Activated T-cell treated with anti-CD3 and anti-CD28 coated beads, Interleukin-2, amount 50 U/mL, for 72 hours (primary cell): ENCODE data around the gene TMEM183A. TPM values are rescaled to one million over a fixed set of nuclear protein-coding genes. Genes with fewer than 3 reads are reported as not detected.
"Not testable (repeated sequence)": the region's sequence is repeated elsewhere in the genome, so short reads cannot be mapped to it uniquely, and the experiment has no call there.

Source experiments
- ATAC-seq, 2 donors: fragments of 150-1000 bp; cut with Tn5 transposase; replicated peaks in 1 of 2; 2 replicates each; pipeline ENCODE4 v1.10.0; 2021; ENCODE audit warnings: moderate library complexity in 2 of 2, mild to moderate bottlenecking in 1 of 2
- DNase-seq, 2 donors: peaks; one replicate each; pipeline ENCODE4 v3.0.0; 2021 to 2022; ENCODE audit warnings: mixed read lengths in 1 of 2
- H3K27ac Mint-ChIP-seq: one replicate; pipeline ENCODE4 v1.8.0; 2022; ENCODE audit warnings: mild to moderate bottlenecking, moderate library complexity, mixed read lengths
- H3K27me3 Mint-ChIP-seq: one replicate; pipeline ENCODE4 v1.8.0; 2022; ENCODE audit warnings: low read depth, mixed read lengths
- H3K36me3 Mint-ChIP-seq, 2 donors: one replicate each; pipeline ENCODE4 v1.8.0; 2022; ENCODE audit warnings: mixed read lengths in 2 of 2, mild to moderate bottlenecking in 1 of 2; ENCODE audit not compliant: insufficient read depth in 2 of 2
- H3K4me1 Mint-ChIP-seq: one replicate; pipeline ENCODE4 v1.8.0; 2022; ENCODE audit warnings: low read depth, mixed read lengths
- H3K4me3 Mint-ChIP-seq, 2 donors: one replicate each; pipeline ENCODE4 v1.8.0; 2022; ENCODE audit warnings: mild to moderate bottlenecking in 2 of 2, mixed read lengths in 2 of 2, moderate library complexity in 2 of 2
- H3K9me3 Mint-ChIP-seq, 2 donors: one replicate each; pipeline ENCODE4 v1.8.0; 2022; ENCODE audit warnings: mixed read lengths in 2 of 2
- total RNA-seq, 2 donors: library from RNA; stranded (reverse); gene quantifications; one replicate each; pipeline ENCODE4 v1.2.3, GENCODE V29; 2022

Gene TMEM183A
- total RNA-seq, 2 donors from 2014 or later = 63.8 to 80.7 TPM

- H3K27me3 Mint-ChIP-seq = no peaks in the 10 kb centered on the region
These were observed 38.3 kb upstream of the TMEM183A start for GRCh38 chr1:202968895-202969295.

GRCh38 chr1:202972046-202972445 is 35.1 kb upstream of the TMEM183A start:
- no peaks in the 10 kb centered on the region for H3K36me3 Mint-ChIP-seq
- H3K27me3 Mint-ChIP-seq = peaks cover 8% of the 10 kb centered on the region
- no peak for DNase-seq
- H3K9me3 Mint-ChIP-seq = no peaks in the 10 kb centered on the region
- no peak for ATAC-seq
- H3K4me1 Mint-ChIP-seq = peaks cover 19% of the 10 kb centered on the region
- no peak overlapping the region for H3K27ac Mint-ChIP-seq
- H3K4me3 Mint-ChIP-seq = no peak overlapping the region

More at GRCh38 chr1:202968895-202969295, 38.3 kb upstream of the TMEM183A start:
- peaks cover 39% of the 10 kb centered on the region for H3K4me1 Mint-ChIP-seq
- ATAC-seq (peak; percentile 43 to 56), DNase-seq (peak; percentile 39 to 49)
- no peaks in the 10 kb centered on the region for H3K9me3 Mint-ChIP-seq
- no peaks in the 10 kb centered on the region for H3K36me3 Mint-ChIP-seq
- H3K27ac Mint-ChIP-seq = no peak overlapping the region
- H3K4me3 Mint-ChIP-seq = peak overlapping the region; percentile 24 to 96

GRCh38 chr1:202974856-202975255 is 32.3 kb upstream of the TMEM183A start:
- Mint-ChIP-seq H3K36me3 (no peaks in the 10 kb centered on the region), H3K27ac (no peak overlapping the region)

GRCh38 chr1:202976633-202977032 is 30.5 kb upstream of the TMEM183A start:
- no peak for ATAC-seq
- Mint-ChIP-seq H3K27ac (no peak overlapping the region), H3K4me1 (no peaks in the 10 kb centered on the region), H3K36me3 (no peaks in the 10 kb centered on the region), H3K27me3 (peaks cover 32% of the 10 kb centered on the region), H3K4me3 (no peak overlapping the region), H3K9me3 (no peaks in the 10 kb centered on the region)
- no peak for DNase-seq

More at GRCh38 chr1:202974856-202975255, 32.3 kb upstream of the TMEM183A start:
- no peak overlapping the region for H3K4me3 Mint-ChIP-seq
- H3K27me3 Mint-ChIP-seq = peaks cover 27% of the 10 kb centered on the region
- DNase-seq = no peak
- no peak for ATAC-seq
- H3K4me1 Mint-ChIP-seq = no peaks in the 10 kb centered on the region
- no peaks in the 10 kb centered on the region for H3K9me3 Mint-ChIP-seq

GRCh38 chr1:202979459-202979858 is 27.7 kb upstream of the TMEM183A start:
- no peaks in the 10 kb centered on the region for H3K4me1 Mint-ChIP-seq
- no peaks in the 10 kb centered on the region for H3K9me3 Mint-ChIP-seq
- peaks cover 32% of the 10 kb centered on the region for H3K27me3 Mint-ChIP-seq
- no peak for DNase-seq
- no peak for ATAC-seq
- no peak overlapping the region for H3K27ac Mint-ChIP-seq
- no peak overlapping the region for H3K4me3 Mint-ChIP-seq
- H3K36me3 Mint-ChIP-seq = no peaks in the 10 kb centered on the region

- H3K27ac Mint-ChIP-seq = peak overlapping the region; percentile 27
- H3K4me1 Mint-ChIP-seq = no peaks in the 10 kb centered on the region
- DNase-seq = no peak
- H3K4me3 Mint-ChIP-seq = no peak overlapping the region
- ATAC-seq = no peak
- H3K27me3 Mint-ChIP-seq = peaks cover 26% of the 10 kb centered on the region
- no peaks in the 10 kb centered on the region for H3K36me3 Mint-ChIP-seq
- no peaks in the 10 kb centered on the region for H3K9me3 Mint-ChIP-seq
These were observed 25.2 kb upstream of the TMEM183A start for GRCh38 chr1:202981939-202982338.

- Mint-ChIP-seq H3K27me3 (peaks cover 18% of the 10 kb centered on the region), H3K4me1 (no peaks in the 10 kb centered on the region), H3K9me3 (no peaks in the 10 kb centered on the region), H3K36me3 (no peaks in the 10 kb centered on the region), H3K4me3 (no peak overlapping the region), H3K27ac (no peak overlapping the region)
- DNase-seq = no peak
- ATAC-seq = no peak
These were observed 24.3 kb upstream of the TMEM183A start for GRCh38 chr1:202982715-202983430.

GRCh38 chr1:202986120-202986519 is 21.1 kb upstream of the TMEM183A start:
- not testable (repeated sequence) for H3K9me3 Mint-ChIP-seq, H3K27me3 Mint-ChIP-seq, H3K4me3 Mint-ChIP-seq, DNase-seq, H3K36me3 Mint-ChIP-seq, H3K4me1 Mint-ChIP-seq, H3K27ac Mint-ChIP-seq, ATAC-seq

- DNase-seq (no peak), ATAC-seq (no peak)
- Mint-ChIP-seq H3K4me3 (no peak overlapping the region), H3K4me1 (no peaks in the 10 kb centered on the region), H3K27me3 (peaks cover 11% of the 10 kb centered on the region), H3K27ac (no peak overlapping the region), H3K36me3 (no peaks in the 10 kb centered on the region), H3K9me3 (no peaks in the 10 kb centered on the region)
These were observed 19.9 kb upstream of the TMEM183A start for GRCh38 chr1:202987255-202987654.

GRCh38 chr1:202987922-202988583 is 19.1 kb upstream of the TMEM183A start:
- no peak for DNase-seq
- no peaks in the 10 kb centered on the region for H3K4me1 Mint-ChIP-seq
- H3K27ac Mint-ChIP-seq = no peak overlapping the region
- peaks cover 12% of the 10 kb centered on the region for H3K27me3 Mint-ChIP-seq
- no peak overlapping the region for H3K4me3 Mint-ChIP-seq
- no peak for ATAC-seq
- H3K9me3 Mint-ChIP-seq = no peaks in the 10 kb centered on the region
- no peaks in the 10 kb centered on the region for H3K36me3 Mint-ChIP-seq

- Mint-ChIP-seq H3K27me3 (peaks cover 12% of the 10 kb centered on the region), H3K4me1 (no peaks in the 10 kb centered on the region), H3K27ac (no peak overlapping the region), H3K36me3 (no peaks in the 10 kb centered on the region), H3K9me3 (no peaks in the 10 kb centered on the region), H3K4me3 (no peak overlapping the region)
- DNase-seq (no peak), ATAC-seq (no peak)
These were observed 17.3 kb upstream of the TMEM183A start for GRCh38 chr1:202989879-202990278.

- no peak for ATAC-seq
- Mint-ChIP-seq H3K27ac (no peak overlapping the region), H3K4me1 (no peaks in the 10 kb centered on the region), H3K9me3 (no peaks in the 10 kb centered on the region), H3K27me3 (peaks cover 17% of the 10 kb centered on the region), H3K36me3 (no peaks in the 10 kb centered on the region), H3K4me3 (no peak overlapping the region)
- DNase-seq = no peak
These were observed 16.1 kb upstream of the TMEM183A start for GRCh38 chr1:202991112-202991511.

- H3K4me3 Mint-ChIP-seq = no peak overlapping the region
- no peaks in the 10 kb centered on the region for H3K36me3 Mint-ChIP-seq
- peaks cover 9% of the 10 kb centered on the region for H3K4me1 Mint-ChIP-seq
- peaks cover 46% of the 10 kb centered on the region for H3K27me3 Mint-ChIP-seq
- no peaks in the 10 kb centered on the region for H3K9me3 Mint-ChIP-seq
- DNase-seq = no peak
- no peak for ATAC-seq
- H3K27ac Mint-ChIP-seq = no peak overlapping the region
These were observed 12.4 kb upstream of the TMEM183A start for GRCh38 chr1:202994756-202995155.
